Measurements from ENCODE around the gene PRDM16. TPM values are rescaled to one million over a fixed set of nuclear protein-coding genes. Genes with fewer than 3 reads are reported as not detected.

PRDM16 gene
- total RNA-seq, 1 donor from 2014 or later, result 18.3 TPM

GRCh38 chr1:3290915-3291314 lies 221.9 kb downstream of the PRDM16 start:
- no peak overlapping the region for H3K4me3 Mint-ChIP-seq (ENCODE audit: unreplicated experiment)
- no peaks in the 10 kb centered on the region for H3K9me3 Mint-ChIP-seq (ENCODE audit: low read depth)
- TF ChIP-seq, protein P1, sequence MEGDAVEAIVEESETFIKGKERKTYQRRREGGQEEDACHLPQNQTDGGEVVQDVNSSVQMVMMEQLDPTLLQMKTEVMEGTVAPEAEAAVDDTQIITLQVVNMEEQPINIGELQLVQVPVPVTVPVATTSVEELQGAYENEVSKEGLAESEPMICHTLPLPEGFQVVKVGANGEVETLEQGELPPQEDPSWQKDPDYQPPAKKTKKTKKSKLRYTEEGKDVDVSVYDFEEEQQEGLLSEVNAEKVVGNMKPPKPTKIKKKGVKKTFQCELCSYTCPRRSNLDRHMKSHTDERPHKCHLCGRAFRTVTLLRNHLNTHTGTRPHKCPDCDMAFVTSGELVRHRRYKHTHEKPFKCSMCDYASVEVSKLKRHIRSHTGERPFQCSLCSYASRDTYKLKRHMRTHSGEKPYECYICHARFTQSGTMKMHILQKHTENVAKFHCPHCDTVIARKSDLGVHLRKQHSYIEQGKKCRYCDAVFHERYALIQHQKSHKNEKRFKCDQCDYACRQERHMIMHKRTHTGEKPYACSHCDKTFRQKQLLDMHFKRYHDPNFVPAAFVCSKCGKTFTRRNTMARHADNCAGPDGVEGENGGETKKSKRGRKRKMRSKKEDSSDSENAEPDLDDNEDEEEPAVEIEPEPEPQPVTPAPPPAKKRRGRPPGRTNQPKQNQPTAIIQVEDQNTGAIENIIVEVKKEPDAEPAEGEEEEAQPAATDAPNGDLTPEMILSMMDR (IDR thresholded peaks at IDR 0.05), result no peak
- DNase-seq (ENCODE audit: low spot score), result no peak
- H3K27me3 Mint-ChIP-seq (ENCODE audit: low read depth), result peaks cover 4% of the 10 kb centered on the region
- H3K4me1 Mint-ChIP-seq (ENCODE audit: low read depth), result no peaks in the 10 kb centered on the region
- no peaks in the 10 kb centered on the region for H3K36me3 Mint-ChIP-seq (ENCODE audit: low read depth)
- no peak overlapping the region for H3K27ac Mint-ChIP-seq (ENCODE audit: unreplicated experiment)

- Mint-ChIP-seq H3K27ac (ENCODE audit: unreplicated experiment) (no peak overlapping the region), H3K4me1 (ENCODE audit: low read depth) (no peaks in the 10 kb centered on the region), H3K9me3 (ENCODE audit: low read depth) (no peaks in the 10 kb centered on the region), H3K4me3 (ENCODE audit: unreplicated experiment) (no peak overlapping the region), H3K27me3 (ENCODE audit: low read depth) (peaks cover 4% of the 10 kb centered on the region), H3K36me3 (ENCODE audit: low read depth) (no peaks in the 10 kb centered on the region)
- TF ChIP-seq, protein P1 (IDR thresholded peaks at IDR 0.05), result no peak
- DNase-seq (ENCODE audit: low spot score), result no peak
Observed at GRCh38 chr1:3292051-3292722, 223.2 kb downstream of the PRDM16 start.

DNA sequence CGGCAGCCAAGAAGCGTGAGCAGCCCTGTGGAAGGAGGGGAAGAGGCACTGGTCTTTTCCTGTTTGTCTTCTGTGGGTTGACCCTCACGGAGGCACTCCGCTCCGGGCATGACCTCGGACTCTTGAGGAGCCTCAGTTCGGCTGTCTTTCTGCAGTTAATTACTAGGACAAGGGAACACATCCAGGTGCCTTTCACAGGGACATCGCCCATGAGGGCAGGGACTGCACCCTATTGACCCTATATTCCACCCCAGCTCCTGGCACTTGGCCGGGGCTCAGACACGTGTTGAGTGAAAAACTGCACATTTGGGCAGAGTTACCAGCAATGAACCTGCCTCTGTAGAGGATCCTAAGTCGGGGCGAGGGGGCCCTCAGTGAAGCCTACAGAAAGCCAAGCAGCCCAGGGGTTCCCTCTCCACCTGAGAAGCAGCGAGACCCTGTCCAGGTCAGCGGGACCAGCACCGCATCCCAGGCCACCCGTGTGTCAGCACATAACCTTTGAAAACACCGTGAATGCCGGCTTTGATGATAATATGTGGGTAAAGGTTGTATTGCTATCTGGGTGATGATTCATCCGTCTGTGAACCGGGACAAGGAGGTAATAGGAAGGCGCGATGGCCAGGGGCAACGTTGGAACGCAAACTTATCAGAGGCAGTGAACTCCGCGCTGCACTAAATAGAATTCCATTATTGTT lies 224.0 kb downstream of the PRDM16 start:
- Mint-ChIP-seq H3K4me1 (ENCODE audit: low read depth) (no peaks in the 10 kb centered on the region), H3K9me3 (ENCODE audit: low read depth) (no peaks in the 10 kb centered on the region), H3K4me3 (ENCODE audit: unreplicated experiment) (no peak overlapping the region), H3K27ac (ENCODE audit: unreplicated experiment) (no peak overlapping the region), H3K27me3 (ENCODE audit: low read depth) (peaks cover 4% of the 10 kb centered on the region), H3K36me3 (ENCODE audit: low read depth) (no peaks in the 10 kb centered on the region)
- no peak for DNase-seq (ENCODE audit: low spot score)
- TF ChIP-seq, protein P1 (IDR thresholded peaks at IDR 0.05), result no peak

GRCh38 chr1:3293563-3294080 lies 224.6 kb downstream of the PRDM16 start:
- Mint-ChIP-seq H3K27ac (ENCODE audit: unreplicated experiment) (no peak overlapping the region), H3K4me1 (ENCODE audit: low read depth) (no peaks in the 10 kb centered on the region)

DNA sequence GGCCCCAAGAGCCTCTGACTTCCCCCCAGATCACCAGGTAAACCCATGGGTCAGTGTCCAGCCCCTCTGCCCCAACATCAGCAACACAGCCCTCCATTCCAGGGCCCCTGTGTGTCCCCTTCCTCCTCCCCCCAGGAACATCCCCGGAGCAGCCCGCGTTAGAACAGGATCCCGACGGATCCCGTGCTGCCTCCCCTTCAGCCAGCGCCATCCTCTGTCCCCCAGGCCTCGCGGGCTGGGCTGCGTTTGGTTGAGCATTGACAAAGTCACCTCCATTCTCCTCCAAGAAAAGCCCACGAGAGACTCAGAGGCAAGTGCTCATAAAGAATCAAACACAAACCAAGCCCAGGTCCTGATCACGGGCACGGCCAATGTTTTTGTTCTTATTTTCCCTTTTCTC lies 225.4 kb downstream of the PRDM16 start:
- peaks cover 4% of the 10 kb centered on the region for H3K27me3 Mint-ChIP-seq (ENCODE audit: low read depth)
- no peaks in the 10 kb centered on the region for H3K9me3 Mint-ChIP-seq (ENCODE audit: low read depth)
- TF ChIP-seq, protein P1 (IDR thresholded peaks at IDR 0.05), result no peak
- no peaks in the 10 kb centered on the region for H3K4me1 Mint-ChIP-seq (ENCODE audit: low read depth)
- no peak overlapping the region for H3K27ac Mint-ChIP-seq (ENCODE audit: unreplicated experiment)
- DNase-seq (ENCODE audit: low spot score), result no peak
- no peaks in the 10 kb centered on the region for H3K36me3 Mint-ChIP-seq (ENCODE audit: low read depth)
- no peak overlapping the region for H3K4me3 Mint-ChIP-seq (ENCODE audit: unreplicated experiment)

More at GRCh38 chr1:3293563-3294080, 224.6 kb downstream of the PRDM16 start:
- no peak overlapping the region for H3K4me3 Mint-ChIP-seq (ENCODE audit: unreplicated experiment)
- H3K9me3 Mint-ChIP-seq (ENCODE audit: low read depth), result no peaks in the 10 kb centered on the region
- TF ChIP-seq, protein P1 (IDR thresholded peaks at IDR 0.05), result no peak
- H3K36me3 Mint-ChIP-seq (ENCODE audit: low read depth), result no peaks in the 10 kb centered on the region
- peaks cover 4% of the 10 kb centered on the region for H3K27me3 Mint-ChIP-seq (ENCODE audit: low read depth)
- no peak for DNase-seq (ENCODE audit: low spot score)
